SK-N-MC (cell line): Measurements from ENCODE around the gene FAM3B.

Experiments
- EZH2 ChIP-seq: fragments of 200-600 bp; sonication (generic); IDR thresholded peaks from one replicate; pipeline ENCODE4 v1.6.1; 2017; ENCODE audit warnings: antibody characterized with exemption
- FOXP2 ChIP-seq: optimal IDR thresholded peaks from 2 replicates; pipeline ENCODE3; 2011; ENCODE audit warnings: mild to moderate bottlenecking, moderate library complexity; ENCODE audit not compliant: insufficient read depth; ENCODE audit errors: extremely low read length, control extremely low read depth
- POLR2AphosphoS5 ChIP-seq: IDR thresholded peaks from 2 replicates; pipeline ENCODE4 v1.6.1; 2012; ENCODE audit warnings: mild to moderate bottlenecking, low read depth, low read length, borderline replicate concordance

DNA sequence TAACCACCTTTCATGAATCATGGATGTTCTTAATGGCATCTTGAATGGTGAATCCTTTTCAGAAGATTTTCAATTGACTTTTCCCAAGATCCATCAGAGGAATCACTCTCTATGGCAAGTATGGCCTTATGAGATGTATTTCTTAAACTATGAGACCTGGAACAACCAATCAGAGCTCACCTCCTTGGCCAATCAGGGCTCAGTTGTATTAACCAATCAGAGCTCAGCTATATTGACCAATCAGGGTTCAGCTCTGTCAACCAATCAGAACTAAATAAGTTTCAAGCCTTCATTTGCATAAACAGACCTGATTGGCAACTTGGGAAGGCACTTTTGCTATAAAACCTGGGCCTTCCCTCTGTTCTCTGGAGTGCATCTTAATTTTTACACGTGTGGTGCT, 13.6 kb upstream of the FAM3B start:
- TF ChIP-seq POLR2AphosphoS5 (no peak), EZH2 (no peak), FOXP2 (no peak)
